ENCODE measurements around the gene C1QTNF3. TPM values are rescaled to one million over a fixed set of nuclear protein-coding genes. Genes with fewer than 3 reads are reported as not detected.

The C1QTNF3 gene
- total and polyA plus RNA-seq, 2 donors (not counting 3 experiments of a cell fraction or from before 2014, with no cell fraction given) = 1.6 TPM

- BruUV-seq (replicated peaks) = no TSS peak
- no peaks in the 10 kb centered on the region for H3K9me1 ChIP-seq (replicated peaks; ENCODE audit: control insufficient read depth, extremely low read depth, insufficient read depth, low read length)
- ChIA-PET POLR2A (no interaction called here), CTCF (interaction anchor here (0.6 to 0.9 kb wide), 4 partner anchors 49 to 560 kb away, joined by 3 read pairs; no protein-coding TSS in a partner anchor)
- H3K27ac ChIP-seq (ENCODE audit: insufficient read depth, low read depth, low read length) = no peak overlapping the region
- no peaks in the 10 kb centered on the region for H3K27me3 ChIP-seq (ENCODE audit: control insufficient read depth in 2 of 2, insufficient read depth in 2 of 2, low read length in 2 of 2)
- no peaks in the 10 kb centered on the region for H4K20me1 ChIP-seq (replicated peaks; ENCODE audit: control insufficient read depth, extremely low read depth, insufficient read depth, low read length)
- DNase-seq (ENCODE audit: low read depth, low spot score) (no peak), FAIRE-seq (no peak)
- no peaks in the 10 kb centered on the region for H3K9me3 ChIP-seq (replicated peaks; ENCODE audit: control insufficient read depth, insufficient read depth, low read length)
- no peak overlapping the region for H3K4me2 ChIP-seq (ENCODE audit: insufficient read depth, low read length)
- H3K36me3 ChIP-seq (ENCODE audit: control insufficient read depth in 2 of 2, extremely low read depth in 1 of 2, insufficient read depth in 2 of 2, low read length in 2 of 2) = peaks cover 0 to 2% of the 10 kb centered on the region in 2 experiments
- dilution Hi-C loops (cut with MboI; ENCODE audit: extremely low pct_ligation_motif_present, low sequenced_read_pairs) (no loop called here), intact Hi-C loops (cut with micrococcal nuclease) (no loop called here)
- no peaks in the 10 kb centered on the region for H3K79me2 ChIP-seq (ENCODE audit: control insufficient read depth, insufficient read depth, low read length)
- H3K4me1 ChIP-seq (ENCODE audit: control insufficient read depth, extremely low read depth, insufficient read depth, low read length) = no peaks in the 10 kb centered on the region
- no peak overlapping the region for H3K9ac ChIP-seq (replicated peaks; ENCODE audit: extremely low read depth, insufficient read depth, low read length)
- TF ChIP-seq EZH2 (IDR thresholded peaks at IDR 0.05; ENCODE audit: borderline replicate concordance, low read depth, low read length, severe bottlenecking) (no peak), POLR2AphosphoS5 (IDR thresholded peaks at IDR 0.05; ENCODE audit: insufficient read depth, low read depth, low read length) (no peak), MYC (IDR thresholded peaks at IDR 0.05; ENCODE audit: low read depth, low read length) (no peak), POLR2A (IDR thresholded peaks at IDR 0.05; ENCODE audit: low read depth, low read length) (no peak), JUN (IDR thresholded peaks at IDR 0.05; ENCODE audit: borderline replicate concordance, insufficient read depth, insufficient read length, low read depth) (no peak), MAX (IDR thresholded peaks at IDR 0.05; ENCODE audit: insufficient read depth, insufficient read length) (no peak), GATA2 (IDR thresholded peaks at IDR 0.05; ENCODE audit: insufficient read depth, insufficient read length, low read depth, low read length) (no peak), FOS (IDR thresholded peaks at IDR 0.05; ENCODE audit: borderline replicate concordance, insufficient read depth, low read length) (no peak)
- TF ChIP-seq, protein P1, sequence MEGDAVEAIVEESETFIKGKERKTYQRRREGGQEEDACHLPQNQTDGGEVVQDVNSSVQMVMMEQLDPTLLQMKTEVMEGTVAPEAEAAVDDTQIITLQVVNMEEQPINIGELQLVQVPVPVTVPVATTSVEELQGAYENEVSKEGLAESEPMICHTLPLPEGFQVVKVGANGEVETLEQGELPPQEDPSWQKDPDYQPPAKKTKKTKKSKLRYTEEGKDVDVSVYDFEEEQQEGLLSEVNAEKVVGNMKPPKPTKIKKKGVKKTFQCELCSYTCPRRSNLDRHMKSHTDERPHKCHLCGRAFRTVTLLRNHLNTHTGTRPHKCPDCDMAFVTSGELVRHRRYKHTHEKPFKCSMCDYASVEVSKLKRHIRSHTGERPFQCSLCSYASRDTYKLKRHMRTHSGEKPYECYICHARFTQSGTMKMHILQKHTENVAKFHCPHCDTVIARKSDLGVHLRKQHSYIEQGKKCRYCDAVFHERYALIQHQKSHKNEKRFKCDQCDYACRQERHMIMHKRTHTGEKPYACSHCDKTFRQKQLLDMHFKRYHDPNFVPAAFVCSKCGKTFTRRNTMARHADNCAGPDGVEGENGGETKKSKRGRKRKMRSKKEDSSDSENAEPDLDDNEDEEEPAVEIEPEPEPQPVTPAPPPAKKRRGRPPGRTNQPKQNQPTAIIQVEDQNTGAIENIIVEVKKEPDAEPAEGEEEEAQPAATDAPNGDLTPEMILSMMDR (IDR thresholded peaks at IDR 0.05; ENCODE audit: extremely low read depth in 1 of 2, insufficient read depth in 1 of 2, low read depth in 1 of 2, low read length in 2 of 2) = no peak
- no peak overlapping the region for H2AFZ ChIP-seq (ENCODE audit: low read depth, low read length)
- no peak overlapping the region for H3K4me3 ChIP-seq (replicated peaks in 1 of 3; ENCODE audit: insufficient read depth in 1 of 3, low read depth in 1 of 3, low read length in 3 of 3)
Measured at GRCh38 chr5:33995865-33996264, 47.1 kb downstream of the C1QTNF3 start.
